Immature natural killer cell (primary cell): ENCODE results near the gene PHF3. TPM values are rescaled to one million over a fixed set of nuclear protein-coding genes. Genes with fewer than 3 reads are reported as not detected.

ENCODE experiments used
- polyA plus RNA-seq, 3 donors: library from polyadenylated mRNA; unstranded; fragments of 300-500 nt; fragmentation: Illumina TruSeq; gene quantifications; one replicate each; pipeline ENCODE4 v1.2.3, GENCODE V29; 2021

PHF3 gene
- polyA plus RNA-seq, 3 donors from 2014 or later = 4.9 to 31.9 (median 9.5) TPM

Other genes starting within 250 kb of the PHF3 start
- 10 to 100 TPM; 56.5 to 88.9 (median 60.6) TPM for gene PTP4A1, start 63.3 kb upstream of the PHF3 start, polyA plus RNA-seq